NCI-H2029 treated with DMSO at 0.1 percent for 48 hours (cell line): ENCODE results near the gene DYRK1B.
"Not testable (repeated sequence)": the region's sequence is repeated elsewhere in the genome, so short reads cannot be mapped to it uniquely, and the experiment has no call there.

ENCODE experiments used
- DNase-seq: peaks from one replicate; lab custom pipeline; 2025; lab: John Stamatoyannopoulos, UW

Gene DYRK1B

GRCh38 chr19:39810424-39810823 is 23.5 kb downstream of the DYRK1B start:
- DNase-seq: no peak

- DNase-seq: no peak
These were observed 24.6 kb downstream of the DYRK1B start for GRCh38 chr19:39809368-39809767.

- not testable (repeated sequence) for DNase-seq
These were observed 25.3 kb downstream of the DYRK1B start for GRCh38 chr19:39808688-39809087.

- DNase-seq: no peak
These were observed 26.1 kb downstream of the DYRK1B start for GRCh38 chr19:39807846-39808364.

GRCh38 chr19:39805104-39805503 is 28.9 kb downstream of the DYRK1B start:
- no peak for DNase-seq

- no peak for DNase-seq
These were observed 31.0 kb downstream of the DYRK1B start for GRCh38 chr19:39802958-39803357.

- DNase-seq: no peak
These were observed 36.9 kb downstream of the DYRK1B start for GRCh38 chr19:39797083-39797482.

GRCh38 chr19:39796000-39796498 is 37.9 kb downstream of the DYRK1B start:
- DNase-seq: no peak

GRCh38 chr19:39795001-39795400 is 39.0 kb downstream of the DYRK1B start:
- DNase-seq: no peak

GRCh38 chr19:39792999-39793546 is 40.9 kb downstream of the DYRK1B start:
- DNase-seq: peak; percentile 74

GRCh38 chr19:39788244-39788643 is 45.7 kb downstream of the DYRK1B start:
- DNase-seq: no peak

GRCh38 chr19:39780894-39781293 is 53.1 kb downstream of the DYRK1B start:
- DNase-seq: no peak

GRCh38 chr19:39778763-39779162 is 55.2 kb downstream of the DYRK1B start, which contains the start of gene LEUTX:
TSS of gene LEUTX (plus strand) at chr19:39778854. CDS start at chr19:39778921, 67 bp downstream.
- no peak for DNase-seq
